HG03175 (cell line): ENCODE results near the gene EFEMP1.
"Not testable (repeated sequence)": the region's sequence is repeated elsewhere in the genome, so short reads cannot be mapped to it uniquely, and the experiment has no call there.

Source experiments
- ATAC-seq: cut with Tn5 transposase; IDR thresholded peaks from one replicate; pipeline ENCODE4 v1.9.1; 2021; ENCODE audit warnings: mild to moderate bottlenecking, moderate library complexity; ENCODE audit not compliant: unreplicated experiment

The EFEMP1 gene

GRCh38 chr2:55869637-55870325 is 53.8 kb downstream of the EFEMP1 start:
- no peak for ATAC-seq

- no peak for ATAC-seq
Observed at GRCh38 chr2:55865096-55865835, 58.3 kb downstream of the EFEMP1 start.

DNA sequence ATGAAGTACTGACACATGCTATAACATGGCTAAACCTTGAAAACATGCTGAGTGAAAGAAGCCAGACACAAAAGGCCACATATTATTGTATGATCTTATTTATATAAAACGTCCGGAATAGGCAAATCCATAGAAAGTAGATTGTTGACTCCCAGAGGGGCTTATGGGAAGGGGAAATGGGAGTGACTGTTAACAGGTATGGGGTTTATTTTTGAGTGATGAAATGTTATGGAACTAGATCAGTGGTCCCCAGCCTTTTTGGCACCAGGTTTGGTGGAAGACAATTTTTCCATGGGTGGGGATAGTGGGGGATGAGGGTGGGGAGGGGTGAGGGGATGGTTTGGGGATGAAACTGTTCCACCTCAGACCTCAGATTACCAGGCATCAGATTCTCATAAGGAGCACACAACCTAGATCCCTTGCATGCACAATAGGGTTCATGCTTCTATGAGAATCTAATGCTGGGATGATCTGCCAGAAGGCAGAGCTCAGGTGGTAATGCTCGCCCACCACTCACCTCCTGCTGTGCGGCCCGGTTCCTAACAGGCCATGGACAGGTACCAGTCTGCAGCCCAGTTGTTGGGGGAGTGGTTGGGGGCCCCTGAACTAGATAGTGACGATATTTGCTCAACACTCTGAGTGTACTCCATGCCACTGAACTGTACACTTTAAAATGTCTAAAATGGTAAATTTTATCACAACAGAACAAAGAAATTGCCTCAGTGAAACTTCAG is 59.1 kb downstream of the EFEMP1 start:
- no peak for ATAC-seq

DNA sequence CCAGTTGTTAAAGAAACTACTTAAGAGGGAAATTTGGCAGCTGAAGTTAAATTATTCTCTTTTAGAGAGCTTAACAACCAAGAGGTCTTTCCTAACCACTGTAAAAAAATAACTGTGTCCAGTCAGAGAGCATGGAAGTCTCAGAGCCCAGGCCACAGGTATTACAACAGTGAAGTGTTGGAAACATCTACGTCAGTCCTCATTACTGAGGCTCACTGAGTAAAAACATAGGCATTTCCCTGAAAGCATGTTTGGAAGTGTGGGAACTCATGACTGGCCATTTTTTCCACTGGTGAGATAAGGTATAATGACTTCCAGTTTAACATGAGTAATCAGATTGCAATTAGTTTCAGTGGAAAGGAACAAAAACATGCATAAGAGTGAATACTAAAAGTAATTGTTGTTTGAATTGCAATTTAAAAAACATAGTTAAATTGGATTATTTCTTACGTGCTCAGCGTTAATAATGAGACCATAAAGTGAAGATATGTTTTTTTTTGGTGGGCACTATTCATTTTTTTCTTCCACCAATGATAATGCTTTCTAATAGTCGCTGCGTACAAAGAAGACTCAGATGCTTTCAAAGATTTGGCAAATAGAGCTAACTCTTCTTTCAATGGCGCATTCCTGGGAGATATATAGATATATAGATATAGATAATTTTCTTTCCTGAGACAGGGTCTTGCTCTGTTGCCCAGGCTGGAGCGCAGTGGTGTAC is 60.8 kb downstream of the EFEMP1 start:
- ATAC-seq, result no peak

DNA sequence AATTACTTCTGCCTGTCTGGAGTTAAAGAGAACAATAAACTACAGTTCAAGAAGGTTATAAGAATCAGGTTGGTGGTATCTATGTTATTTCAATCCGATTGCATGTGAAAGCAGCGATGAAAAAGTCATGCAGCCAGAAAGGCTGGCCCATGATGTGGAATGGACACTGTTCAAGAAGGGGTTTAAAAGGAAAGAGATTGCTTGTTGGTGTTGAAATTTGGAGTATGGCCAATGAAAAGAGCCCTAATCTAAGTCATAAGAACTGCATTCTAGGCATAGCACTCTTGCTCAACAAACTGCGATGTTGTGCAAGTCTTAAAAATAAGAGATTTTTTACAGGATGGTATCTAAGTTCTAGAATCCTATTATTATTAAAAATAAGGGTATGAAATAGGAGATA is 61.3 kb downstream of the EFEMP1 start:
- no peak for ATAC-seq

GRCh38 chr2:55861733-55862132 is 61.8 kb downstream of the EFEMP1 start:
- ATAC-seq, result no peak

DNA sequence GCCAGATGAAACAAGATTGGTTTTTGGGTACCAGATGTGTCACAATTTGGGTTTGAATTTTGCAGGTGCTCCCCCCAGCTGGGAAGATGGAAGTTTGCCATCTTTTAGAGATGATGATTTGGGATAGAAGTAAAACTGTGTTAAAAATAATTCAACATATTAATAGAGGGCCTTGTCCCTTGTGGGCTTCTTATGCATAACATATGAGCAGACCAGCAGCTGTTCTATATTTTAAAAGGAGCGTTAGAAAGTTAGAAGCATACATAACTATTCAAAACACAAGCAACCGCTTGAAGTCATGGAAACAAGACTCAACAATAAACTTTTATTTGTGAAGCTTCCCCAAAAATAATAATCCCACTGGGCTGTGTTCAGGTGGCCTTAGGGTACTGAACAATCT is 62.8 kb downstream of the EFEMP1 start:
- no peak for ATAC-seq

DNA sequence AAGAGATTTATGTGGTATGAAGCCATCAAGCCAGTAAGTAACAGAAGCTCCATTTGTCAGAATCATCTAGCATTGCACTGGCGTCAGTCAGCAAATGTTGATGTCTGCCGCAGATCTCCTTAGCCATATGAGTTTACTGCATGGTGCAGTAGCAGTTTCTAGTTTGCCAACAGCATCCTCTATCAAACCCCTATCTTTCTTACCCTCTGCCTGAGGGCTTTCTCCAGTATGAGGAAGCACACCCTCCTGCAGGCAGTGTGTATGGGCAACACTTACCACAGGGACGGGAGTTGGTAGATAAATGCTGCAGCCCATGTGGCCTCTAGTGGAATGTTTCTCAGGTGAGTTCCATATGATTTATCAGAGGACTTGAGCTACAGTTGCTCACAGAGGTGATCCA is 63.7 kb downstream of the EFEMP1 start:
- no peak for ATAC-seq

DNA sequence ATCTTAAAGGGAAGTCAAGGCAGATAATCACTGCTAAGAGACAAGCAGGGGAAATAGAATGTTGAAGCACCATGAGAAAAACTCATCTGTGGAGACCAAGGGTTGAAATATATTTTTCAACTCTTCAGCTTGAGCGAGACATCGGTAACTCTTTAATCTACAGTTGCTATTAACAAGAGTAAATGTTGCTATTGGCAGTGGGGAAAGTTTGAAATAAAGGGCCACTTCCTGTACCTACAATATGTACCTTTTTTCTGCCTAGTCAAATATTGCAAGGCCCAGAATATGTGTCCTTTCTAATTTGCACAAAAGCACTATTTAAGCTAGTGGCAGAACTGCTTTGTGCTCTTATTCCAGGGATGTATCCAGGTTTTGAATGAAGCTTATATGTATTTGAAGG is 65.8 kb downstream of the EFEMP1 start:
- no peak for ATAC-seq

DNA sequence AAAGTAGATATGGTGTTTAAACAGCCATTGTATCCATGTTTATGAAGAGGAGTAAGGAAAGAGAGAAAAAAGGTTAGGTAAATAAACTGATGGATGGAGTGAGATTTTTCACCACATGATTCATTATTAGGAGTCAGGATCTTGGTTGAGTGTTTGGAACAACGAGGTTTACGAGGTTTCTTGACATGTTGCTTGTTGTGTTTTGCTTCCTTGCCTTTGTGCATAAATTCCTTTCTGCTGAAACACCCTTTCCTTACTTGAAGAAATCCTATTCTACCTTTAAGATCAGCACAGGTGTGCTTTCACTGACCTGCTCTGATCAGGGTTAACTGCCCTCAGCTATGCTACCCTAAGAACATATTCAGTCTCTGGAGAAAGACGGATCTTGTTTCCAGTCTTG is 66.6 kb downstream of the EFEMP1 start:
- no peak for ATAC-seq

- ATAC-seq, result no peak
Observed at GRCh38 chr2:55848096-55848495, 75.5 kb downstream of the EFEMP1 start.

DNA sequence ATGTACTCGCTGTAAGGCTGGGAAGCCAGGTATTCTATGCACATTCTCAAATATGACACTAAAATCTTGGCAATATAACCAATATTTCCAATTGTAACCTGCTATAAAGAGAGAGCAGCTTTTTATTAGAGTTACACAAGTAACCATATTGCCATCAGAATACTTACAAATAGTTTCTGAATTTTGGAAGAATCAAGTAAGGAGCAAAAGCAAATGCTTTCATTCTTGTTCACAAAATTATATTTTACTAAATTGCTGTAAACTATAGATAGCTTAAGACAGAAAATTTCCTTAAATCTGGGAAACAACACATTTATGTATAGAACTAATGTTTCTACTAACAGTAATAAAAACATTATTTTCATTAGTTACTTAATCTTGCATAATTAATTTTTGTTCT is 77.2 kb downstream of the EFEMP1 start:
- ATAC-seq, result no peak

GRCh38 chr2:55844986-55845385 is 78.6 kb downstream of the EFEMP1 start:
- no peak for ATAC-seq

GRCh38 chr2:55843994-55844345 is 79.6 kb downstream of the EFEMP1 start:
- ATAC-seq, result no peak

GRCh38 chr2:55843096-55843993 is 80.2 kb downstream of the EFEMP1 start:
- no peak for ATAC-seq

DNA sequence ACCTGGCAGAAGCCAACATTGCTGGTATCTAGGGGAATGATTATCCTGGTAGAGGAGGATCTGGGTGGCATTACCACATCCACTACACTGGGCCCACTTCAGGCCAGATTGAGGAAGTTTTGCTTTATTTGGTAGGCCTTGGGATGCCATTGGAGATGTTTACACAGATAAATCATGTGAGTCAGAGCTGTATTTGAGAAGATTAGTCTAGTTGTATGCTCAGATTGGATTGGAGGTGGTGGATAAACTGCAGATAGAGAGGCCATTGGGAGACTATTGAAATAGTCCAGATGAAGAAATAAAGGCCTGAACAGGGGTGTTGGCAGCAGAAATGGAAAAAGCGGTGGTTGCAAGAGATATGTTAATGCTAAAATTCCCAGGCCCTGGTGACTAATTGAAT is 81.5 kb downstream of the EFEMP1 start:
- ATAC-seq, result no peak

GRCh38 chr2:55840460-55840859 is 83.1 kb downstream of the EFEMP1 start:
- no peak for ATAC-seq

- no peak for ATAC-seq
Observed at GRCh38 chr2:55839182-55839819, 84.3 kb downstream of the EFEMP1 start.

DNA sequence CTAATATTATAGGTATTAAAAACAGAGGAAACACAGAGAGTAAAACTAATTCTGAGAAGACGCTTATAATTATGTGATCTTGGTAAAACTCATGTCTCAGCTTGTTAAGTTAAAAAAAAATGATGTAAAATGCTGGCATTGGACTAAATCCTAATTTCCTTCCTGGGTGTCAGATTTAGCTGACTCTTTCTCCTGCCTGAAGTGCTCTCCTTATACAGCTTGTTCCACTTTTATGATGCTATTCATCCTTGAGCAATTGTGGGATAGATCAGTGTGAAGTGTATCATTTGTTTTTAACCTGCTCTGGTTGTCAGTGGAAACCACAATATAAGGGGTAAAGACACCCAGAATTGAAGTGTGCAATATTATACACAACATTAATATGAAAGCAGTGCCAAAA is 84.9 kb downstream of the EFEMP1 start:
- no peak for ATAC-seq

DNA sequence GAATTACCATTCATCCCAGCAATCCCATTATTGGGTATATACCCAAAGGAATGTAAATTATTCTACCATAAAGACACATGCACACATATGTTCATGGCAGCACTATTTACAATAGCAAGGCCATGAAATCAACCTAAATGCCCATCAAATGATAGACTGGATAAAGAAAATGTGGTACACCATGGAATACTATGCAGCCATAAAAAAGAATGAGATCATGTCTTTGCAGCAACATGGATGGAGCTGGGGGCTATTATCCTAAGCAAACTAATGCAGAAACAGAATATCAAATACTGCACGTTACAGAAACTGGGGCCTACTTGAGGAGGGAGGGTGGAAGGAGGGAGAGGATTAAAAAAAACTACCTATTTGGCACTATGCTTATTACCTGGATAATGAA is 85.5 kb downstream of the EFEMP1 start:
- ATAC-seq, result not testable (repeated sequence)
